GM20000 (cell line): Measurements from ENCODE around the gene IMP4.

Source experiments
- DNase-seq: peaks from one replicate; pipeline ENCODE4 v3.0.0; 2012; ENCODE audit warnings: low spot score
- TF ChIP-seq, protein P1 (sequence below): IDR thresholded peaks from 2 replicates; pipeline ENCODE4 v1.5.1; 2012; ENCODE audit warnings: mild to moderate bottlenecking, control low read depth; ENCODE audit errors: extremely low read depth, missing control alignments

IMP4 gene

DNA sequence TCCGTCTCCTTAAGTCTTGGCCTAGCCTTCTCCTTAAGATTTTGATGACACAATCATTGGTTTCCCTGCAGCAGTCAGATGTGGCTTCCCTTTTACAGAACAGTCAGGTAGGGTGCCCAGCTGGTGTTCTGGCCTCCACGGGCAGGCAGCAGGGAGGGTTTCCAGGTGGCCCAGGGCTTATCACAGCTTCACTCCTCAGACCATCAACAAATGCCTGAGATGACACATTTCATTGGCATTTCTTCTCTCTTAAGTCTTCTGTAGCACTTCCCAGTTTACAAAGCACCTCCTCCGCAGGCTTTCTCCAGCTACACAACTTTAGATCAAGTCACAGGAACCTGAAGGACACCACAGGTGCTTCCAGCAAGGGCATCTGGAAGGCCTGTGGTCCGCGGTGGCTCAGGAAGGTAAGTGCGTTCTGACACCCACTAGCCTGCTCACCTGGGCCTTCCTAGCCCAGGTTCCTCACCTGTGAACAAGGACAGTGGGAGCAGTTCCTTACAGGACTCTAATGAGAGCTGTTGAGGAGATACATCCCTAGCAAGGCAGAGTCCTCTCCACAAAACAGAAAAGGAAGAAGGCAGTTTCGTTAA lies 50.7 kb downstream of the IMP4 start:
- TF ChIP-seq, protein P1, sequence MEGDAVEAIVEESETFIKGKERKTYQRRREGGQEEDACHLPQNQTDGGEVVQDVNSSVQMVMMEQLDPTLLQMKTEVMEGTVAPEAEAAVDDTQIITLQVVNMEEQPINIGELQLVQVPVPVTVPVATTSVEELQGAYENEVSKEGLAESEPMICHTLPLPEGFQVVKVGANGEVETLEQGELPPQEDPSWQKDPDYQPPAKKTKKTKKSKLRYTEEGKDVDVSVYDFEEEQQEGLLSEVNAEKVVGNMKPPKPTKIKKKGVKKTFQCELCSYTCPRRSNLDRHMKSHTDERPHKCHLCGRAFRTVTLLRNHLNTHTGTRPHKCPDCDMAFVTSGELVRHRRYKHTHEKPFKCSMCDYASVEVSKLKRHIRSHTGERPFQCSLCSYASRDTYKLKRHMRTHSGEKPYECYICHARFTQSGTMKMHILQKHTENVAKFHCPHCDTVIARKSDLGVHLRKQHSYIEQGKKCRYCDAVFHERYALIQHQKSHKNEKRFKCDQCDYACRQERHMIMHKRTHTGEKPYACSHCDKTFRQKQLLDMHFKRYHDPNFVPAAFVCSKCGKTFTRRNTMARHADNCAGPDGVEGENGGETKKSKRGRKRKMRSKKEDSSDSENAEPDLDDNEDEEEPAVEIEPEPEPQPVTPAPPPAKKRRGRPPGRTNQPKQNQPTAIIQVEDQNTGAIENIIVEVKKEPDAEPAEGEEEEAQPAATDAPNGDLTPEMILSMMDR = no peak
- DNase-seq = no peak
